KMS-11 (cell line): ENCODE data around the gene EIF5A.

ENCODE experiments used
- H2AFZ ChIP-seq: fragments of 200-600 bp; sonication (generic); 2 replicates; pipeline ENCODE4 v1.6.1; 2016; ENCODE audit warnings: antibody characterized with exemption, mixed run types, low read depth
- H3K27ac ChIP-seq: fragments of 200-600 bp; sonication (generic); 2 replicates; pipeline ENCODE4 v1.6.1; 2016; ENCODE audit warnings: mild to moderate bottlenecking, mixed run types
- H3K27me3 ChIP-seq: fragments of 200-600 bp; sonication (generic); 2 replicates; pipeline ENCODE4 v1.6.1; 2017; ENCODE audit warnings: mild to moderate bottlenecking, low read depth, mixed run types, moderate library complexity; ENCODE audit not compliant: insufficient read depth
- H3K36me3 ChIP-seq: fragments of 200-600 bp; sonication (generic); 2 replicates; pipeline ENCODE4 v1.6.1; 2017; ENCODE audit warnings: mild to moderate bottlenecking, mixed run types; ENCODE audit not compliant: insufficient read depth
- H3K4me1 ChIP-seq: fragments of 200-600 bp; sonication (generic); 2 replicates; pipeline ENCODE4 v1.6.1; 2016; ENCODE audit warnings: mild to moderate bottlenecking, low read depth, mixed run types; ENCODE audit not compliant: poor library complexity, severe bottlenecking
- H3K4me2 ChIP-seq: fragments of 200-600 bp; sonication (generic); 2 replicates; pipeline ENCODE4 v1.7.0; 2016; ENCODE audit warnings: mild to moderate bottlenecking, mixed run types
- H3K4me3 ChIP-seq: fragments of 200-600 bp; sonication (generic); IDR thresholded peaks from 2 replicates; pipeline ENCODE4 v1.6.1; 2017; ENCODE audit warnings: low read depth, low read length, mixed read lengths; ENCODE audit not compliant: insufficient read depth
- H3K79me2 ChIP-seq: fragments of 200-600 bp; sonication (generic); 2 replicates; pipeline ENCODE4 v1.6.1; 2016; ENCODE audit warnings: low read depth, mixed run types; ENCODE audit not compliant: insufficient read depth
- H3K9ac ChIP-seq: fragments of 200-600 bp; sonication (generic); 2 replicates; pipeline ENCODE4 v1.6.1; 2016; ENCODE audit warnings: mild to moderate bottlenecking, mixed run types
- H4K20me1 ChIP-seq: fragments of 200-600 bp; sonication (generic); 2 replicates; pipeline ENCODE4 v1.6.1; 2016; ENCODE audit warnings: mild to moderate bottlenecking, mixed run types; ENCODE audit not compliant: insufficient read depth
- TF ChIP-seq, protein P1 (sequence below): fragments of 200-600 bp; sonication (generic); conservative IDR thresholded peaks from 2 replicates; pipeline ENCODE4 v1.6.1; 2017; ENCODE audit warnings: low read depth, mild to moderate bottlenecking, antibody characterized with exemption, low read length, moderate library complexity, mixed read lengths

EIF5A gene

GRCh38 chr17:7318121-7318860 is 10.9 kb downstream of the EIF5A start:
- TF ChIP-seq, protein P1, sequence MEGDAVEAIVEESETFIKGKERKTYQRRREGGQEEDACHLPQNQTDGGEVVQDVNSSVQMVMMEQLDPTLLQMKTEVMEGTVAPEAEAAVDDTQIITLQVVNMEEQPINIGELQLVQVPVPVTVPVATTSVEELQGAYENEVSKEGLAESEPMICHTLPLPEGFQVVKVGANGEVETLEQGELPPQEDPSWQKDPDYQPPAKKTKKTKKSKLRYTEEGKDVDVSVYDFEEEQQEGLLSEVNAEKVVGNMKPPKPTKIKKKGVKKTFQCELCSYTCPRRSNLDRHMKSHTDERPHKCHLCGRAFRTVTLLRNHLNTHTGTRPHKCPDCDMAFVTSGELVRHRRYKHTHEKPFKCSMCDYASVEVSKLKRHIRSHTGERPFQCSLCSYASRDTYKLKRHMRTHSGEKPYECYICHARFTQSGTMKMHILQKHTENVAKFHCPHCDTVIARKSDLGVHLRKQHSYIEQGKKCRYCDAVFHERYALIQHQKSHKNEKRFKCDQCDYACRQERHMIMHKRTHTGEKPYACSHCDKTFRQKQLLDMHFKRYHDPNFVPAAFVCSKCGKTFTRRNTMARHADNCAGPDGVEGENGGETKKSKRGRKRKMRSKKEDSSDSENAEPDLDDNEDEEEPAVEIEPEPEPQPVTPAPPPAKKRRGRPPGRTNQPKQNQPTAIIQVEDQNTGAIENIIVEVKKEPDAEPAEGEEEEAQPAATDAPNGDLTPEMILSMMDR, result no peak
- H3K79me2 ChIP-seq, result no peaks in the 10 kb centered on the region
- no peak overlapping the region for H3K4me2 ChIP-seq
- no peaks in the 10 kb centered on the region for H3K36me3 ChIP-seq
- no peak overlapping the region for H2AFZ ChIP-seq
- no peak overlapping the region for H3K4me3 ChIP-seq
- H3K9ac ChIP-seq, result no peak overlapping the region
- H3K27me3 ChIP-seq, result no peaks in the 10 kb centered on the region
- no peaks in the 10 kb centered on the region for H3K4me1 ChIP-seq
- no peaks in the 10 kb centered on the region for H4K20me1 ChIP-seq
- no peak overlapping the region for H3K27ac ChIP-seq

DNA sequence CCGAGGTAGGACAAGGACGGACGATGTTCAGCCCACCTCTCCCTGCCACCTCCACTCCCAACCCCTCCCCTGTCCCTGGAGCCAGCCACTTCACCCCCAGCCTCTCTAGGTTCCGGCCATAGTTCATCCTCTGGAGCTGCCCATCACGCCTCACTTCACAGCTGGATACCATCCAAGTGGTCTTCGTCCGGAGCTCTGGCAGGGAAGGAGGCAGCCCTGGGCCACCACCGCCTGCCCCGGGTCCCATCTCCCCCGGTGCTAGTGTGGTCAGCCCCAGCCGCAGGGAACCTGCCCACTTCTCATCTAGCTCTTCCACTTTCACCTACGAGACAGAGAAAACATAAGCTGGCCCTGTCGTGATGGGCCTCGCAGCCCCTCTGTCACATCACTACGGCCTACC is 14.0 kb downstream of the EIF5A start:
- no peaks in the 10 kb centered on the region for H4K20me1 ChIP-seq
- no peaks in the 10 kb centered on the region for H3K4me1 ChIP-seq
- H3K27ac ChIP-seq, result no peak overlapping the region
- TF ChIP-seq, protein P1, result no peak
- no peak overlapping the region for H3K4me2 ChIP-seq
- H3K36me3 ChIP-seq, result no peaks in the 10 kb centered on the region
- no peak overlapping the region for H3K9ac ChIP-seq
- H3K4me3 ChIP-seq, result no peak overlapping the region
- no peaks in the 10 kb centered on the region for H3K79me2 ChIP-seq
- H3K27me3 ChIP-seq, result no peaks in the 10 kb centered on the region
- H2AFZ ChIP-seq, result no peak overlapping the region

- Histone ChIP-seq H3K9ac (no peak overlapping the region), H2AFZ (no peak overlapping the region), H3K4me2 (no peak overlapping the region), H3K27ac (no peak overlapping the region), H3K79me2 (no peaks in the 10 kb centered on the region), H3K27me3 (no peaks in the 10 kb centered on the region), H3K4me1 (no peaks in the 10 kb centered on the region), H4K20me1 (no peaks in the 10 kb centered on the region), H3K4me3 (no peak overlapping the region), H3K36me3 (no peaks in the 10 kb centered on the region)
- TF ChIP-seq, protein P1, result no peak
Measured at GRCh38 chr17:7322520-7323194, 15.2 kb downstream of the EIF5A start.

DNA sequence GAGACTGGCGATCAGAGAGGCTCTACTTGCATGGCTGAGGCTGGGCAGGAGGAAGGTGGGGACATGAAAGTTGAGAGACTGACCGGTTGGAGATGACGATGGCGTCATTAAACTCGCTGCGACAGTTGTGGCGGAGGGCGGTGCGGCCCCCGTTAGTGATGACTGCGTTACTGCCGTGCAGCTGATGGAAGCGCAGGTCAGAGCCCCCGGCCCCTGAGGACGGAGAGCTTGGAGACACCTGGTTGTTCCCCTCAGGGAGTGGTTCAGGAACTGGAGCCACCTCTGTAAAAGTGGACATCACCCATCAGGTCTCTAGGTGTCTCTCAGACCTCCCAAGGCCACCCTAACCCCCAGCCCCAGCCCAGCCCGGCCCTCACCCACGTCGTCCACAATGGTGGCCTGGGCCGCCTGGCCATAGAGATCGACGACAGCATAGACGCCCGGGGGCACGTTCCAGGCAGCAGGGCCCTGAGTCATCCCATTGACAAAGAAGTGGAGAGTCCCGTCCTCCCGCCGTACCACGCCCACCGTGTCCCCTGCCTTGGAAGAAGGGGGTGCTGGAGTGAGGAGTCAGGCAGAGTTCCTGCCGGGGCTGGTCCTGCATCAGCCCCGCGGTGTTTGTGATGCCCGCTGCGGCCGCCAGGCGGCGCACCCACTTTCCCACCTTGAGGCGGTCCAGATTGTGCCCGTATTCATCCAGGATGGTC is 16.5 kb downstream of the EIF5A start:
- Histone ChIP-seq H4K20me1 (no peaks in the 10 kb centered on the region), H3K9ac (no peak overlapping the region), H3K79me2 (no peaks in the 10 kb centered on the region), H3K36me3 (no peaks in the 10 kb centered on the region), H3K27ac (no peak overlapping the region), H3K27me3 (no peaks in the 10 kb centered on the region), H3K4me2 (no peak overlapping the region), H3K4me3 (no peak overlapping the region), H3K4me1 (no peaks in the 10 kb centered on the region), H2AFZ (no peak overlapping the region)
- TF ChIP-seq, protein P1, result no peak
